HG03159 (cell line): ENCODE measurements around the gene DEAF1.

Experiments
- ATAC-seq: cut with Tn5 transposase; IDR thresholded peaks from one replicate; pipeline ENCODE4 v1.9.1; 2021; ENCODE audit warnings: mild to moderate bottlenecking, moderate library complexity; ENCODE audit not compliant: unreplicated experiment

Gene DEAF1

GRCh38 chr11:613369-613968, 81.6 kb downstream of the DEAF1 start:
- ATAC-seq = no peak

- ATAC-seq = no peak
Measured at GRCh38 chr11:612961-613300, 82.1 kb downstream of the DEAF1 start.

- ATAC-seq = no peak
Measured at GRCh38 chr11:612201-612960, 82.6 kb downstream of the DEAF1 start.

GRCh38 chr11:611001-611996, 83.7 kb downstream of the DEAF1 start:
- no peak for ATAC-seq

GRCh38 chr11:610146-610801, 84.7 kb downstream of the DEAF1 start:
- no peak for ATAC-seq

- no peak for ATAC-seq
Measured at GRCh38 chr11:609341-609811, 85.6 kb downstream of the DEAF1 start.

GRCh38 chr11:608791-609251, 86.2 kb downstream of the DEAF1 start:
- ATAC-seq = no peak

- ATAC-seq = no peak
Measured at GRCh38 chr11:607971-608659, 86.9 kb downstream of the DEAF1 start.

- no peak for ATAC-seq
Measured at GRCh38 chr11:607020-607780, 87.8 kb downstream of the DEAF1 start.

- ATAC-seq = no peak
Measured at GRCh38 chr11:606245-606644, 88.8 kb downstream of the DEAF1 start.

- no peak for ATAC-seq
Measured at GRCh38 chr11:605286-606129, 89.5 kb downstream of the DEAF1 start.

GRCh38 chr11:603154-603553, 91.9 kb downstream of the DEAF1 start:
- no peak for ATAC-seq

- ATAC-seq = no peak
Measured at GRCh38 chr11:601573-602245, 93.3 kb downstream of the DEAF1 start.

- no peak for ATAC-seq
Measured at GRCh38 chr11:598005-598680, 96.9 kb downstream of the DEAF1 start.

GRCh38 chr11:597166-597725, 97.8 kb downstream of the DEAF1 start:
- ATAC-seq = no peak

GRCh38 chr11:596374-596773, 98.6 kb downstream of the DEAF1 start:
- no peak for ATAC-seq

GRCh38 chr11:595400-595799, 99.6 kb downstream of the DEAF1 start:
- ATAC-seq = no peak
